Activated T-cell treated with anti-CD3 and anti-CD28 coated beads, Interleukin-2, amount 50 U/mL, for 72 hours (primary cell): ENCODE results near the gene SDK2. TPM values are rescaled to one million over a fixed set of nuclear protein-coding genes. Genes with fewer than 3 reads are reported as not detected.
A peak's percentile ranks its signal among the peaks of the same experiment; 100 is the strongest.

Experiments
- ATAC-seq, 2 donors: fragments of 150-1000 bp; cut with Tn5 transposase; replicated peaks in 1 of 2; 2 replicates each; pipeline ENCODE4 v1.10.0; 2021; ENCODE audit warnings: moderate library complexity in 2 of 2, mild to moderate bottlenecking in 1 of 2
- DNase-seq, 2 donors: peaks; one replicate each; pipeline ENCODE4 v3.0.0; 2021 to 2022; ENCODE audit warnings: mixed read lengths in 1 of 2
- H3K27ac Mint-ChIP-seq: one replicate; pipeline ENCODE4 v1.8.0; 2022; ENCODE audit warnings: mild to moderate bottlenecking, moderate library complexity, mixed read lengths
- H3K27me3 Mint-ChIP-seq: one replicate; pipeline ENCODE4 v1.8.0; 2022; ENCODE audit warnings: low read depth, mixed read lengths
- H3K36me3 Mint-ChIP-seq, 2 donors: one replicate each; pipeline ENCODE4 v1.8.0; 2022; ENCODE audit warnings: mixed read lengths in 2 of 2, mild to moderate bottlenecking in 1 of 2; ENCODE audit not compliant: insufficient read depth in 2 of 2
- H3K4me1 Mint-ChIP-seq: one replicate; pipeline ENCODE4 v1.8.0; 2022; ENCODE audit warnings: low read depth, mixed read lengths
- H3K4me3 Mint-ChIP-seq, 2 donors: one replicate each; pipeline ENCODE4 v1.8.0; 2022; ENCODE audit warnings: mild to moderate bottlenecking in 2 of 2, mixed read lengths in 2 of 2, moderate library complexity in 2 of 2
- H3K9me3 Mint-ChIP-seq, 2 donors: one replicate each; pipeline ENCODE4 v1.8.0; 2022; ENCODE audit warnings: mixed read lengths in 2 of 2
- total RNA-seq, 2 donors: library from RNA; stranded (reverse); gene quantifications; one replicate each; pipeline ENCODE4 v1.2.3, GENCODE V29; 2022

Gene SDK2
- total RNA-seq, 2 donors from 2014 or later = 0.26 to 0.44 TPM

DNA sequence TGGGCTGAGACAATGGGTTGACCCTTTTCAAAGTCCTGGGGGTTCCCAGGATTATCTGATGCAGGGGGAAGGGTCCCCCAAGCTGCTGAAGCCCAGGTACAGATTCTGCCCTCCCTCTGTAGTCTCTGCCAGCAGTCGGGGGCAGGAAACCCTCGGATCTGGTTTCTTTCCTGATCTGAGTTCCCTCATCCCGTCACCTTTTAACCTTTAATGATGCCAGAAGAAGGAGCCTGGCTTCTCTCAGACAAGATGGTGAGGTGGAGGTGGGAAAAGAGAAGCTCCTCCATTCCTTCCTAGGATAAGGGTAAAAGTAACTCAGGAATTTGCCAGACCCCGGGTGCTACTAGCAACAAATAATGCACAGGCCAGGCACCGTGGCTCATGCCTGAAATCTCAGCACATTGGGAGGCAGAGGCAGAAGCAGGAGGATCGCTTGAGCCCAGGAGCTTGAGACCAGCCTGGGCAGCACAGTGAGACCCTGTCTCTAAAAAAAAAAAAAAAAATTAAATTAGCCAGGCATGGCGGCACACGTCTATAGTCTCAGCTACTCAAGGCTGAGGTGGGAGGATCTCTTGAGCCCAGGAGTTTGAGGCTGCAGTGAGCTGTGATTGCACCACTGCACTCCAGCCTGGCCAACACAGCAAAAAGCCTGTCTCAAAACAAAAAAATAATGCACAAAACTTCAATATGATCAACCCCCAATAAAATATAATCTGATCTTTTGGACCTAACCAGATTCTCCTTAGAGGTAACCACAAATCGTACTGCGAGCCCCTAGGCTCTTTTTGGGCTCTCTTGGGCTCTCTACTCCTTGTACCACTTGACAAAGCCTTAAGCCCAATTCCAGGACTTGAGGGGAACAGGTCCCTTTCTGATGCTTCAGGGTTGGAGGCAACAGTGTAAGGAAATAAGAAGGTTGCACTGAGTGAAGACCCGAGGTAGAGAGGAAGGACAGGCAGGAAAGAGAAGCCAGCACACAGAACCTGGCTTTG lies 338.1 kb downstream of the SDK2 start:
- no peak for ATAC-seq
- no peaks in the 10 kb centered on the region for H3K36me3 Mint-ChIP-seq
- H3K4me3 Mint-ChIP-seq = no peak overlapping the region
- H3K4me1 Mint-ChIP-seq = peaks cover 7% of the 10 kb centered on the region
- no peak overlapping the region for H3K27ac Mint-ChIP-seq
- DNase-seq = no peak
- no peaks in the 10 kb centered on the region for H3K9me3 Mint-ChIP-seq
- H3K27me3 Mint-ChIP-seq = no peaks in the 10 kb centered on the region

DNA sequence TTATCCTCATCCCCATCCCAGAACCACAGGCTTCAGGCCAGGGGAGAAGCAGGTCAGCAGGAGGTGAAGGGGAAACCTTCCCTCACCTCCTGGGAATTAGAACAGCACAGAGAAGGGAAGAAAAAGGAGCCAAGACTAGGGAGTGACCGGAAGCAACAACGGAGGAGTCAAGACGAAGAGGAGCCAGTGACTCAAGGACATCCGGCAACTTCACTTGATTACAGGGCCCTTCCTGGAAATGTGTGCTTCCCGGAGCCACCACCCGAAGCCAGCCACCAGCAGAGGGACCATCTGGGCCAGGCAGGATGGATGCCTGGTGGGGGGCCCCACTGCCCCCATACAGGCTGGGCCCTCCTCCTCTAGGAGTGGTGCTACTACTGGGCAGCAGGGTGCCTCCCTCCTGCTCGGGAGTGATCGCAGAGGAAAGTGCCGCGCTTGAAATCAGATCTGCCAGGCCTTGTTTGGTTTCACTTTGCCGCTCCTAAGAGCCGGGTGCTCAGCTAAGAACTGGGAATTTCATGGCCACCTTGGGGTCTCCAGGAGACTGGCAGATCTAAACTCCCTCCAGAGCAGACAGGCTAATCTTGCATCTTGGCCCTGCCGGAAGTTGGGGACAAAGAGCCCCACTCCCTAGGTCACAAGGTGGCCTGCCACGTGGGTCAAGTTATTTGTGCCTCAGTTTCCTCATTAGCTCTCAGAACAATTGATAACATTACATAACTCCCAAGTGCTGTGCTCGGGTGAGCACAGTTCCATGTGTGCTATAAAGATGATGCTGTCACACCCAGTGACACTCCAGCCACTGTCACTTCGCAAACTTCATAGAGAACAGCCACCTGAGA lies 339.1 kb downstream of the SDK2 start:
- ATAC-seq (no peak), DNase-seq (no peak)
- peaks cover 3% of the 10 kb centered on the region for H3K4me1 Mint-ChIP-seq
- H3K36me3 Mint-ChIP-seq = no peaks in the 10 kb centered on the region
- no peaks in the 10 kb centered on the region for H3K9me3 Mint-ChIP-seq
- H3K27me3 Mint-ChIP-seq = no peaks in the 10 kb centered on the region
- no peak overlapping the region for H3K4me3 Mint-ChIP-seq
- no peak overlapping the region for H3K27ac Mint-ChIP-seq

DNA sequence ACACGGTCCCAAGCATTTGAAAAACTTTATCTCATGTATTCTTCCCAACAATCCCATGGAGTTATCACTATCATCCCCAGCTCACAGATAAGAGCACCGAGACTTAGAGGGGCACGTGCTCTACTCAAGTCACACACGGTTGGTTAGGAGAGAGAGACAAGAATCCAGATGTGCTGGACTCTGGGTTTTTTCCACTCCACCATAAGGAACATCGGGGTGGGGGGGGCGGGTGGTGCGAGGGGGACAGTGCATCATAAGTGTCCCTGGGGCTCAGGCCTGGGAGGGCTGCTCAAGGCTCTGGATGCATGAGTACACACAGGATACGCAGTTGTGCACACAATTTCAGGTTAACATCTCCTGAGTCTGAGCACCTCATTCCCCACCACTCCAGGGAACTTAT lies 339.8 kb downstream of the SDK2 start:
- Mint-ChIP-seq H3K4me3 (no peak overlapping the region), H3K4me1 (no peaks in the 10 kb centered on the region), H3K9me3 (no peaks in the 10 kb centered on the region), H3K36me3 (no peaks in the 10 kb centered on the region), H3K27ac (no peak overlapping the region), H3K27me3 (no peaks in the 10 kb centered on the region)
- DNase-seq = no peak
- no peak for ATAC-seq

DNA sequence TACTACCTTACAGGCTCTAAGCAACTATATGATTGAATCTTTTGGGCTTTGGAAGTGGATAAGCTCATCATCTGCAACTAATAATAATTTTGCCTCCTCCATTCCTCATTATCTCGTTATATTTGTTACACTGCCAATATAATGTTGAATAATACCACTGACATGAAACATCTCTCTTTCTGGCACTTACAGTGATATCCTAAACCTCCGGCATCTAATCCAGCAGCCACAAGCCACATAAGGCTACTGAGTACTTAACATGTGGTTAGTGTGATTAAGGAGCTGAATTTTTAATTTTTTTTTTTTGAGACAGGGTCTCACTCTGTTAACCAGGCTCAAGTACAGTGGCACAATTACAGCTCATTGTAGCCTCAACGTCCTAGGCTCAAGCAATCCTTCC lies 342.1 kb downstream of the SDK2 start:
- DNase-seq (no peak), ATAC-seq (no peak)
- Mint-ChIP-seq H3K4me3 (no peak overlapping the region), H3K9me3 (no peaks in the 10 kb centered on the region), H3K27ac (no peak overlapping the region), H3K4me1 (no peaks in the 10 kb centered on the region), H3K27me3 (no peaks in the 10 kb centered on the region), H3K36me3 (no peaks in the 10 kb centered on the region)

DNA sequence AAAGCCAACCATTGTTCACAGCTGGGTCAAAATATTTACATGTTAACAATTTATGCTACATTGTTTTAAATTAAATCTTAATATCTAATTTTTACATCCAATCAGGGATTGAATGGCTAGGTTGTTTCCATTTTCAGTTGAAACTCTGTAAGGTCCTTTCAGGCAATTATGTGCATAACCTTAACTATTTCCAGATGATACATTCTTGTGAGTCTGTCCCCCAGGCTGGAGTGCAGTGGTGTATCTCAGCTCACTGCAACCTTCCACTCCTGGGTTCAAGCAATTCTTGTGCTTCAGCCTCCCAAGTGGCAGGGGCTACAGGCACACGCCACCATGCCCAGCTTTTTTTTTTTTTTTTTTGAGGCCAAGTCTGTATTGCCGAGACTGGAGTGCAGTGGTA lies 342.9 kb downstream of the SDK2 start:
- ATAC-seq = no peak

DNA sequence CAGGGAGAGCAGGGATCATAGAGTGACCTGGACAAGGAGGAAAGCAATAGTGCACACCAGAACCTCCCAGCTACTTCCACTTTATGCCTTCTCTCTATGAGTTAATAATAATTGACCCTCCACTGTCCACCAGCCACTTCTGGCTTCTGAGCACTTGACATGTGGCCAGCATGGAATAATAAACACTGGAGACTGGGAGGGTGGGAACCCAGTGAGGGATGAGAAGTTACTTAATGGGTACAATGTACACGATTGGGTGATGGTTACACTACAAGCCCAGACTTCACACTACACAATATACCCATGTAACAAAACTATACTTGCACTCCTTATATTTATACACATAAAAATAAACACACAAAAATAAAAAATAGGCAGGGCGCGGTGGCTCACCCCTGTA lies 343.9 kb downstream of the SDK2 start:
- ATAC-seq (no peak), DNase-seq (no peak)
- no peaks in the 10 kb centered on the region for H3K4me1 Mint-ChIP-seq
- no peaks in the 10 kb centered on the region for H3K36me3 Mint-ChIP-seq
- no peaks in the 10 kb centered on the region for H3K27me3 Mint-ChIP-seq
- H3K27ac Mint-ChIP-seq = no peak overlapping the region
- no peak overlapping the region for H3K4me3 Mint-ChIP-seq
- no peaks in the 10 kb centered on the region for H3K9me3 Mint-ChIP-seq

More for the DNA sequence above, 342.9 kb downstream of the SDK2 start:
- Mint-ChIP-seq H3K9me3 (no peaks in the 10 kb centered on the region), H3K4me1 (no peaks in the 10 kb centered on the region), H3K27ac (no peak overlapping the region), H3K36me3 (no peaks in the 10 kb centered on the region), H3K4me3 (no peak overlapping the region), H3K27me3 (no peaks in the 10 kb centered on the region)
- no peak for DNase-seq

DNA sequence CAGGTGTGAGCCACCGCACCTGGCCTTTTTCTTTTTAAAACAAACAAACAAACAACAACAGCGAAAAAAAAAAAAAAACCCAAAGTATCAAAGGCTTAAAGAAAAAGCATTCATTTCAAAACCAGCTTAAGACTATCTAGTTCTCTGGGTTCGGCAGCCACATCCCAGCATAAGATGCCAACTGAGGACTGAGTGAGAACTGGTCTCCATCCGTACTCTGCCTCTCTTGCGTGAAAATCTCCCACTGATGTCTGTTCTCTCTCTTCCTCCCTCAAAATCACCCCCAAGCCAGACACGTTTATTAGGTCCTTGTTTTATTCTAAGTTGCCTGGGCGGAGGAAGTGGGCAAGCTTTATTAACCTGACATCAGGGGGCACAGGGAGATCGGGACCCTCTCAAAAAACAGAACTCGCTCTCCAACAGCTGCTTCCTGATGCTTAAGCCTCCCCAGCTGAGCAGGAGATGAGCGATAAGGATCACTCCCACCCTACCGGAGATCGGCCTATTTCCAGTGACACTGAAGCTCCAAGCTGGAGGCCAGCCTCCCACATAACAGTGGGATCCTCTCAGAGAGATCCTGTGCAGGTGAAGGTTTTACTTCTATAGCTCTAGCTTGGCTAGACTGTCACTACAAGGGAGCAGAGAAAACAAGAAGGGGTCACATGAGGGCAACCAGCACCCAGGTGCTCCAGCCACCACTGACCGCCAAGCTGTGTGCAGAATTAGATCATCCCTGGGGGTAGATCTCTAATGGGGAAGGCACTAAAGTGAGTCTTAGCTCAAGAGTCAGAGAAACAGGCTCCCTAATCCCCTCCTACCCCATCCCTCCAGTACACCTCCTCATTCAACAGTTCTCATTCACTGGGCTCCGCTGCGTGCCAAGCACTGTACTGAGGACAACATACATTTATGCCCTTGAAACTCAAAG lies 346.0 kb downstream of the SDK2 start:
- H3K9me3 Mint-ChIP-seq = no peaks in the 10 kb centered on the region
- no peaks in the 10 kb centered on the region for H3K4me1 Mint-ChIP-seq

DNA sequence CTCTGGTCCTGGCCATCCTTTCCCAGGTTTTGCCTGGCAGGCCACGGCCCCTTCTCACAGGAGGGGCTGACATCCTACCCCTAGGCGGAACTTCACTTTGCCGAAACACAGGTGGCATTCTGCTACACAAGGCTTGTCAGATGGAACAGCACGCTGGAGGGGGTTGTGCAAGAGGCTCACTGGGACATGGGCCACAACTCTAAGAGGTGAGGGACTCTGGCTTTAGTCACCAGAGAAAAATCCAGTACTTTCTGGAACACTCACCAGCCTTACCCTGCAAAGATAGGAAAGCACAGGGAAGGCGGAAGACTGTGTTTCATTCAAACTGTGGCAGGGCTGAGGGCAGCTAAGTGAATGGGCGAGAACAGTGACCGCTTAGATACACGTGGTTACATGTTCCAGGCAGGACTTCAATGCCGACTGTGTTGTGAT lies 350.7 kb downstream of the SDK2 start:
- Mint-ChIP-seq H3K36me3 (no peaks in the 10 kb centered on the region), H3K27me3 (peaks cover 5% of the 10 kb centered on the region), H3K9me3 (no peaks in the 10 kb centered on the region), H3K27ac (no peak overlapping the region), H3K4me3 (no peak overlapping the region), H3K4me1 (peaks cover 25% of the 10 kb centered on the region)
- ATAC-seq (no peak), DNase-seq (no peak)

More for the DNA sequence above, 346.0 kb downstream of the SDK2 start:
- Mint-ChIP-seq H3K36me3 (no peaks in the 10 kb centered on the region), H3K27ac (no peak overlapping the region), H3K27me3 (no peaks in the 10 kb centered on the region), H3K4me3 (no peak overlapping the region)
- no peak for DNase-seq
- ATAC-seq = no peak

DNA sequence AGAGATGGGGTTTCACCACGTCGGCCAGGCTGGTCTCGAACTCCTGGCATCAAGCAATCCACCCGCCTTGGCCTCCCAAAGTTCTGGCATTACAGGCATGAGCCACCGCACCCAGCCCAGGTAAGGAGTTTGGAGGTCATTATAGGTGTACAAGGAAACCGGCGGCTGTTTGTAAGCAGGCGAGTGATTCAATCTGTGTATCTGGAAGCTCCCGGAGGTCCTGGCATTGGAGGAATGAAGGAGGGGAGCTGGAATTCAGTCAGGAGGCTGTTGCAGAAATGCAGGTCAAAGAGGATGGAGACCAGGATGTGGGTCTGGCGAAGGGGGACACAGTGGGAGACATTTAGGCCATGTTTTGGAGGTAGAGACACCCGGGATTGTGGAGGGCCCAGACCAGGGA lies 351.2 kb downstream of the SDK2 start:
- ATAC-seq (no peak), DNase-seq (no peak)
- H3K27me3 Mint-ChIP-seq = peaks cover 5% of the 10 kb centered on the region
- H3K4me1 Mint-ChIP-seq = peaks cover 25% of the 10 kb centered on the region
- no peak overlapping the region for H3K4me3 Mint-ChIP-seq
- H3K27ac Mint-ChIP-seq = no peak overlapping the region
- H3K36me3 Mint-ChIP-seq = no peaks in the 10 kb centered on the region
- H3K9me3 Mint-ChIP-seq = no peaks in the 10 kb centered on the region

DNA sequence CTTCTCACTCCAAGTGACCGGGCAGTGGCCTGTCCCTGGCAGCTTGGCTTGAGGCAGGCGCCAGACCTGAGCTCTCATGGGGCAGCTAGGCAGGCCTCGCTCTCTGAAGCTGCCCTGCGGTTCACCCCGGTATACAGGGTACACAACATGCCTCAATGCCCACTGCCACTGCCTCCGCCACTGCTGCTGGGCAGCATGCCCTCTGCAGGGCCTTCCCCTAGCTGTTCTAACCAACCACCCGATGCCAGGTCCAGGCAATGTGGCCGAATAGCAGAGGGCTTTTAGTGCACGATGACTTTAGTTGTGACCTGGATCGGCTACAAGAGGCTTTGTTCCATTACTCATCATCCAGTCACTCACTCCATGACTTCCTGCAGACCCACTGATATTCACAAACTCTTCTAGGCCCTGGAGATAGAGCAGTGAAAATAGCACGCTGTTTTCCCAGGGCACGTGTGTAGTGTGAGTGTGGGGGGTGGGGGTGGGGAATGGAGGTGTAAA lies 352.2 kb downstream of the SDK2 start:
- Mint-ChIP-seq H3K36me3 (no peaks in the 10 kb centered on the region), H3K4me1 (peaks cover 25% of the 10 kb centered on the region), H3K4me3 (no peak overlapping the region), H3K27me3 (peaks cover 5% of the 10 kb centered on the region), H3K9me3 (no peaks in the 10 kb centered on the region), H3K27ac (no peak overlapping the region)
- DNase-seq = no peak
- no peak for ATAC-seq

DNA sequence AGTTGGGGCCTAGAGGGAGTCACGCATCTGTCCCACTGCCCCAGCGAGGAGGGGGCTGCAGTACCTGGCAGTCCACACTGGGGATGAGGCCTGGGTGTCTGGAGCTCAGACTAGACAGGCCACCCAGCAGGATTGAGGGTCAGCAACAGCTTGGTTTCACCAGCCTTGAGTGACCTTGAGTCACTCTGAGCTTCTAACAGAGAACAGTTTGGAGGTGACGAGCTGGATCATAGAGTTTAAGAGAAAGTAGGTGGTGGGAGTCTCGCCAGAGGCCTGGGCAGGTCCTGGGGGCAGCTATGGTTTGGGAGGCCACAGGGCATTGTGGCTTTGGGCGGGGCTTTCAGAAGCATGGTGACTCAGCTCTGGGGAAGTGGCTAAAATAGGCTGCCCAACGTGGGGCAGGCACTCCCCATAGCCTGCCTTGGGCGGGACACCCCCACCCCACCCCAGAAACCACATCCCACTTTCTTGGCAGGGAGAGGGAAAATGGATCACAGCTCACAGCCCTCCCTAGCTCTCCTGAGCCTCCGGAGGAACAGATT lies 352.9 kb downstream of the SDK2 start:
- H3K36me3 Mint-ChIP-seq = no peaks in the 10 kb centered on the region
- H3K4me1 Mint-ChIP-seq = peaks cover 25% of the 10 kb centered on the region
- H3K9me3 Mint-ChIP-seq = no peaks in the 10 kb centered on the region
- peaks cover 5% of the 10 kb centered on the region for H3K27me3 Mint-ChIP-seq
- DNase-seq (peak; percentile 12 to 17), ATAC-seq (peak; percentile 51 to 65)
- H3K27ac Mint-ChIP-seq = no peak overlapping the region
- no peak overlapping the region for H3K4me3 Mint-ChIP-seq
